ENCODE data around the gene VAPB.

Gene VAPB

DNA sequence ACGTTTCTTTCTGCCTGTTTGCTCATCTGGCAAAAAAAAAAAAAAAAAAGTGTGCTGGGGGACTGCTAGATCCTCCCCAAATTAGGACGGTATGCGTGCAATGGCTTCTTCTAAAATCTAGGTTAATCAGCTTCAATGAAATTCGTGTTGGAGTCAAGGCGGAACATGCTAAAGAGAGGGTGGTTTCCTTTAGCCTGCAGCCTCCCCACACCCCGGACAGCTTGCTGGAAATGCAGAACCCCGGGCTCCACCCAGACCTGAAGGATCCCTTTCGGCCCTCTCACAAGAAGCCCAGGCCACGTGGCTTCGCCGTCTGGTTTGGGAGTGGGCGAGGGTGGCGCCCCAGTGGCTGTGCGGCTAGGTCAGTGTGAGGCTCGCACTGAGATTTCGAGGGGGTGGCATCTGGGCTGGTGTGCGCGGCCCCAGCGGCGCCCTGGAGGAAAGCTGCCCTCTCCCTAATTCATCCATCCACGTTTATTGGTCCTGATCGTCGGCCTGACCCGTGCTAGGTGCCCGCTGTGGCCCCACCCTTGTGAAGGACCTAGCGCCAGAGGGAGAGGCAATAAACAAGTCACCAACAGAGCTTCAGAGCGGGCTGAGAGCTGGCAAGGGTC is 77.2 kb downstream of the VAPB start:
- ATAC-seq = no peak

DNA sequence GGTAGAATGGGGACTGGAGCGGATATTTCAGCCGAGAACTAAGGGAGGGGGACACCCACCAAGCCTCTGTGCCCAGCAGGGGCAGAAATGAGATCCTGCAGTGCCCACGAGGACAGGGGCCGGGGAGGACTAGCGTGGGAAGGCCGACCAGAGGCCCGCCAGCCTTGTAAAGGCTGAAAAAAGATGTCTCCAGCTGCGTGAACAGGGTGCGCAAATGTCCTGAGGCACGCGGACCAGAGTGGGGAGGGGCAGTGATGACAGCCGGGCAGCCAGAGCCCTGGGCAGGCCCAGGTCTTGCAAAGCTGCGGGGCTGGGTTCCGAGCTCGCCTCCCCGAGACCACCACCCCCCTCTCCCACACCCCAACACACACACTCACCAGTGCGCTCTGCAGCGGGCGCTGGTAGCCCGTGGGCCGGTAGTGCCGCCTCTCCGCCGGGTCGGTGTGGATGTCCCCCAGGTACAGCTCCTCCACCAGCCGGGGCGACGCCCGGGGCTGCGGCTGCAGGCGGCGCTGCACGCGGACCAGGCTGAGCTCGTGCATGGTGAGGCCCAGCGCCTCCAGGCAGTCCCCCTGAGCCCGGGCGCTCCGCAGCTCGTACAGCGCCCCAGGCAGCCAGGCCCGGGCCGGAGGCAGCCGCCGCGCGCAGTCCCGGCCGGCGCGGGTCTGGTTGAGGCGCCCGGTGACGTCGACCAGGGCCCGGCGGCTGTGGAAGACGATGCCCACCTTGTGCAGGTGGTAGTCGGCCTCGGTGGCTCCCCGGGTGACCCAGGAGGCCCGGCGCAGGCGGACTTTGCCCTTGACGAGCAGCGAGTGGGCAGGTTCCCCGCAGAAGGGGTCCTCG is 77.9 kb downstream of the VAPB start:
- no peak for ATAC-seq

DNA sequence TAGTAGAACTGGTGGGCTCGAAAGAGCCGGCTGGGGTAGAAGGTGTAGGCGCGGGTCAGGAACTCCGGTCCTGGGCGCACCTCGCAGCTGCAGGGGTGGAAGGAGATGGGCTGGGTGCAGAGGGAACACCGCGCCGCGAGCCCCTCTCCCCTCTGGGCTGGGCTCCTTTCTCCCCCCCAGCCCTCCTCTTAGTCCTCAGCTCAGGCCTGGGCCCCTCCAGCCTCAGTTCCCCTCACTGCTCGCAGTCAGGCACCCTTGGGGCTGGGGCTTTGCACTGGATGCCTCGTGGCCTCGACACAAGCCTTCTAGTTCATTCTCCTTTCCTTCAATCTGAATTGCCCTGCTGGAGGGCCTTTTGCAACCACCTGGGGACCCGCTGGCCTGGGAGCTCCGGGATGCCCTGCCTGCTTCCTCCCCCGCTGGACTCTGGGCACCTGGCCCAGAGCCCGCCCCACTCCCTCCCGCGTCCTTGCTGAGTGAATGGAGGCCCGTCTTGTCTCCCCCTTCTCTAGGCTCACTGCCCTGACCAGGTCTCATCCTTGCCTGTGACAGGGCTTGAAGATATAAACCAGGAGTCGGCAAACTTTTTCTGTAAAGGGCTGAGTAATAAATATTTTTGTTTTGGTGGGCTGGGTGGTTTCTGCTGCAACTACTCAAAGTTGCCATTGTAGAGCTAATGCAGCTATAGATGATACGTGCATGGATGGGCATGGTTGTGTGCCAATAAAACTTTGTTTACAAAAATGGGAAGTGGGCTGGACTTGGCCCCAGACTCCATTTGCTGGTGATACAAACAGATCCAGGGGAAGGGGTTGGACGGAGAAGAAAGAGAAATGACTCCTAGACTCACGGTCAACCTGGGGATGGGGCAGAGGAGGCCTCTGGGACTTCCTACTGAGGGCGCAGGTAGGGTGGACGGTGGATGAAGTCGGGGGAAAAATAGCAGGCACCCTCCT is 78.8 kb downstream of the VAPB start:
- ATAC-seq = no peak

- ATAC-seq = no peak
Measured at GRCh38 chr20:58469616-58470015, 80.6 kb downstream of the VAPB start.

DNA sequence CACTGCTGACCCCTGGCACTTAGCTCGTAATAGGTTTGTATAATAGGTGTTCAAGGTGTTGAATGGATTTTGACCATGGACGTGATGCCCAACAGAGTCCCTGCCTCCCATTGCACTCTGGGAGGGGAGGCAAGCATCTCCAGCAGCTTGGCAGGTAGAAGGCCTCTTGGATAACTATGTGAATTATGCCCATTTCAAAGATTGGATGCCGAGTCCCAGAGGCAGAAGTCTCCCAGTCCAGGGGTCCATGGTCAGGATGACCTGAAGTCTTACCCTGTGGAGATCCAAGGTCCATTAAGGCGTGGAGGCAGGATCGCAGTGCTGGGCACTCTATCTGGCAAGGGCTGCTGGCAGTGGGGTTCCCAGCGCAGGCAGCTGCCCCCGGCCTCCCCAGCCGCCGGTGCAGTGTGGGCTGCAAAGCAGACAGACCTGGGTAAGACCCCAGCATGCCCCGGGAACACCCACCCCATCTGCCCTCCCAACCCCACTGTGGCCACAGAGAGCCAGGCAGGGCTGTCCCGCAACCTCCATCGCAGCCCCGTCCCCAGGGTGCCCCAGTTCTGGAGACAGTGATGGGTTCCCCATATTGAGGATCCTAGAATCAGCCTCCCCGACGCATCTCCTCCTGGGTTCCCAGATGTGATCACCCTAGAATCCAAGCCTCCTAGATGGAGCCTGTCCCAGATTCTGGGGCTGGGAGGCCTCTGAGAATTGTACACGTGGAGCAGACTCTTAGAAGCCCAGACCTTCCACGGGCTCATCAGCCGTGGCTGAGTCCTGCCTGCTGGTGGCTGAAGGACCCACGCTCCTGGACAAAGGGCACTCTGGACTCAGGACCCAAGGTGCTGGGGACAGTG is 81.5 kb downstream of the VAPB start:
- ATAC-seq = no peak

GRCh38 chr20:58471193-58472164 is 82.5 kb downstream of the VAPB start:
- no peak for ATAC-seq

- ATAC-seq = no peak
Measured at GRCh38 chr20:58472273-58473018, 83.4 kb downstream of the VAPB start.

GRCh38 chr20:58473453-58474425 is 84.7 kb downstream of the VAPB start:
- ATAC-seq = no peak

- no peak for ATAC-seq
Measured at GRCh38 chr20:58475466-58475865, 86.4 kb downstream of the VAPB start.

DNA sequence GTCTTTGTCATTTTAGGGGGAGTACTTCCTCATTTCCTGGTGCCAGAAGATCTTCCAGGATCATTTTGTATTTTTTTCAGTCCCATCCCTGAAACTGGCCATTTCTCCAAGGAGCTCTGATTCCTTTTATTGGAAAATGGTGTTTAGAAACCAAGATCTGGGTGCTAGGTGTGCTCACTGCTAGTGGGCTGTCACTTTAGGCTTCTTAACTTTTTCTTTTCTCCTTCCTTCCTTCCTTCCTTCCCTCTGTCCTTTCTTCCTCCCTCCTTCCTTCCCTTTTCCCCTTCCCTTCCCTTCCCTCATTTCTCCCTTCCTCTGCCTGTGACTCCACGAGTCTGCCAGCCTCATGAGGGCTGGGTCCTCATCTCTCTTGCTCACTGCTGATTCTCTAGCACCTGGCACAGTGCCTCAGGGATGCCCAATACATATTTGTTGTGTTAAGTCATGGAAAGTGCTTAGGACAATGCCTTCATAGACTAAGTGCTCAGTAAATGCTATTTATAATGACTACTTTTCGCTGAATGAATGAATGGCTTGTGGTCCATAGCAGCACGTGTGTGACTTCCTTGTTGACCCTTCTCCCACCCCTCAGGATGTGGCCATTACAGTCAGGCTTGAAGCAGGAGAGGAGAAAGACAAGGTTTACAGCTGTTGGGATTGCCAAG is 89.2 kb downstream of the VAPB start:
- no peak for ATAC-seq

DNA sequence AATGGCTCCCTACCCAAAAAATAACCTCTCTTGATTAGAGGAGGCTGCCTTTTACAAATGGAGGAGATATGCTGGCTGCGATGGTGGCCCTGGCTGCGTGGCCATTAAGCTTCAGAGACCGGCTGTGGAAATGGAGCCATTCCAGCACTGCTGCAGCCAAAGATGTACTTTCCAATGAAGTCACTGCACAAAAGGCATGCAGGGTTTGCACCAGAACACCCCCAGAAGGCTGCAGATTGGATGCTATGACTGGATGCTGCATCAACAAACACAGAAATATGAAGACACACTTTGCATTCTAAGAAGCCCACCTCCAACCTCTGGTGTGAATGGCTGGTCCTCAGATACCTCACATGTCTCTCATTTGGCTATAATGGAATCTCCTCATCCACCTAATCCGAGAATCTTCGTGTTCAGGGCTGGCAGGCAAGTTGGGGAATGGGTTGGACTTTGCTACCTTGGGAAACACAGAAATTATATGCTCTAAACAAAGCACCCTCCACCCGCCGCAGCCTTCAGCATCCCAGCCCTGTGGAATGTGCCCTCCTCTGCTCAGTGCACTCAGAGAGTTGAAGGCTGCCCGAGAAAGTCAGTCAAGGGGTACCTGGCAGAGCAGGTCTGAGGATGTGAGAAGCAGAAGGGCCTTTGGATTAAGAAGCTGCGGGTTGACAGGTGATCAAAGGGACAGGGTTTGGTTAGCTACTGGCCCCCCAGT is 90.9 kb downstream of the VAPB start:
- no peak for ATAC-seq

DNA sequence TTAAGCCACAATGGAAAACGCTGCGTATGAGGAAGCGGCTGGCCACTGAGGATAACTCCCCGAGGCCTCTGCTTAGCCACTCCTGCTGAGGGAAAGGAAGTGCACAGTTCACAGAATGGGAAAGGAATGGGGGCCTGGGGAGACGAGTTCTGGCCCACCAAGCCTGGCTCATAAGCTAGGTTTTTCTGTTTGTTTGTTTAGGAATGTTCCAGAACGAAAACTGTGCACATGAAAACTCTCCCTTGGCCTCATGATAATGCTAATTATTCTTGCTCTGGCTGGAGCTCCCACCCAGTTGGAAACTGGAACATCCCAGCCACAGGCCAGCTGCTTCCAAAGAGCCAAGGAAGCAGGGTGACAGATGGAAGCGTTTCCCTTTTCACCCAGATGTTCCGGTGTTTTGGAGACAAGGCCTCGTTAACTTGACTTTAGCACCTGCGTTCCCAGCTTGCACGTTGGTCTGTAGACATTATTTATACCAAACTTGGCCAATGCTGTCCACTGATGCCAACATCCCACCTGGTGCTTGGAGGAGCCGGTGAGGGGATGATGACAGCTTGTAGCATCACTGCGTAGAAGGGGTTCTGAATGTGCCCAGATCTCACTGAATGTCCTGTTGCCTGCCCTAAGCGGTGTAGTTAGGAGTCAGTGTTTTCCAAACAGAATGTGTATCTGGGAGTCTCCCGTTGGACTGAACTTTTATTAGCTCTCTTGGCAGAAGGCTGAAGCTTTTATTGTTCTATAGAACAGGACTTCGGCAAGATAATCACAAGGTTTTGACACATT is 91.7 kb downstream of the VAPB start:
- ATAC-seq = no peak

DNA sequence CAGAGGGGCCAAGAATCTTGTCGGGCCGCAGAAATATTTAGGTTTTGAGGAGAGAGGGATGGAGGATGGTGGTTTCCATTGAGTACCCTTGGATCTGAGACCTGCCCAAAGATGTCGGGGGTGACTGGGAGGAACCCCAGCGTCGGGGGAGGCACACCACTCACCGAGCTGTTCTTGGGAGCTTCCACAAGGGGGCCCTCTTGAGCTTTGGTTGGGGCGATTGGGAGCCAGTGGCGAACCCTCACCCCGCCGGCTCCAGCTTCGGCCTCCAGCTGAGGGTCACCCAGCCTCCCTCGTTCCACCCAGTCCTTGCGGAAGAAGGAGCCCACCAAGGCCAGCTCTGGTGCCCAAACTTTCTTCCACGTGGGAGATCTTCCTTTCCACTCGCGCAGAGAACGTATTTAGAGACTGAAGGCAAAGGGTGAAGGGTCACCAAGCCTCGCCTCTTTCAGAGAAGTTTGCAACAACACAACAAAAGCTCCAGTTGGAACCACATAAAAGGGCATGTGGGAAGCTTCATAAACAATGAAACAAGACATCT is 92.5 kb downstream of the VAPB start:
- no peak for ATAC-seq

DNA sequence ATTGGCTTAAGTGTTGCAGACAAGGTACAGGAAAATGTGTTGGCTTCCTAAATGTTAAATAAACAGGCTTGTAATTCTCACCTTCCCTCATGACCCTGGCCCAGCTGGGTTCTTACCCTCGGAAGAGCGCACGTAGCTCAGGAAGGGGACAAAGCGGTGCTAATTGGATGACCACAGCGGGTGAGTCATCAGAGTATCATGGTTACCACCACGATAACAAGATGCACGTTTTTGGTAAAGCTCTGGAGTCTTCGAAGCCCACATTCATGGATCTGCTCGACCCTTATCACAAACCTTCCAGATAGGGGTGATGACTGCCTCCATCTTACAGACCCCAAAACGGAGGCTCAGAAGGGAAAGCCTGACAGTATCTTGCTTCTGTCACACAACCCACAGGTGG is 93.4 kb downstream of the VAPB start:
- ATAC-seq = no peak

GRCh38 chr20:58483051-58483450 is 94.0 kb downstream of the VAPB start:
- ATAC-seq = no peak

GRCh38 chr20:58483470-58483869 is 94.4 kb downstream of the VAPB start:
- no peak for ATAC-seq

GRCh38 chr20:58485393-58485792 is 96.4 kb downstream of the VAPB start:
- ATAC-seq = no peak

Data from activated CD4-positive, CD25-positive, alpha-beta regulatory T cell treated with anti-CD3 and anti-CD28 coated beads, Interleukin-2, amount 50 U/mL, for 24 hours (primary cell).